ENCODE results near the gene C6orf89. TPM values are rescaled to one million over a fixed set of nuclear protein-coding genes. Genes with fewer than 3 reads are reported as not detected.

Gene C6orf89
- total RNA-seq, 1 donor from 2014 or later: 76.4 TPM

GRCh38 chr6:36964908-36965307 lies 79.2 kb downstream of the C6orf89 start:
- TF ChIP-seq CTCF (IDR thresholded peaks at IDR 0.05; ENCODE audit: borderline replicate concordance): no peak
- no peak for DNase-seq
- no peak overlapping the region for H3K4me3 ChIP-seq
- H3K27me3 ChIP-seq (ENCODE audit: low read depth): no peaks in the 10 kb centered on the region
- H3K4me1 ChIP-seq: peaks cover 70% of the 10 kb centered on the region
- H3K36me3 ChIP-seq: peaks cover 33% of the 10 kb centered on the region
- peak overlapping the region; percentile 41 for H3K27ac ChIP-seq (replicated peaks)
- intact Hi-C loops (cut with micrococcal nuclease): no loop called here
- H3K9me3 ChIP-seq (replicated peaks): no peaks in the 10 kb centered on the region

DNA sequence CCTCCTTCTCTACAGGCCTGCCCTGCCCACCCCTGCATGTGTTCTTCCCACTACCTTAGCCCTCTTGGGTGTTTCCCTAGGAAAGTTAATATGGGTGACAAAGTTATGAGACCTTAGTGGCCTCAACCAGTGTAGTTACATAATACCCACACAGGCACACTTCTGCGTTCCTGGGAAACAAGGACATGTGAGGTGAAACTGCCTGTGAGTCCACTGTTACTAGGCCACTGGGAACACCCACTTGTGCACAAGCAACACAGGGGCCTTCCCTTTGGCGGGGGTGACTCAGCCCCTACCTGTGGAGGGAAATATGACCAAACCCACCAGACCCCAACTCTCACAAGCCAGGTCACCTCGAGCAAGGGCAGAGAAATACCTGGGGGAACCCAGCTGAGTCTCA lies 81.5 kb downstream of the C6orf89 start:
- Histone ChIP-seq H3K4me3 (no peak overlapping the region), H3K36me3 (peaks cover 55% of the 10 kb centered on the region), H3K27ac (replicated peaks) (peak overlapping the region; percentile 85), H3K27me3 (ENCODE audit: low read depth) (no peaks in the 10 kb centered on the region), H3K4me1 (peaks cover 80% of the 10 kb centered on the region), H3K9me3 (replicated peaks) (no peaks in the 10 kb centered on the region)
- TF ChIP-seq CTCF (IDR thresholded peaks at IDR 0.05; ENCODE audit: borderline replicate concordance): no peak
- no peak for DNase-seq
- intact Hi-C loops (cut with micrococcal nuclease): no loop called here

DNA sequence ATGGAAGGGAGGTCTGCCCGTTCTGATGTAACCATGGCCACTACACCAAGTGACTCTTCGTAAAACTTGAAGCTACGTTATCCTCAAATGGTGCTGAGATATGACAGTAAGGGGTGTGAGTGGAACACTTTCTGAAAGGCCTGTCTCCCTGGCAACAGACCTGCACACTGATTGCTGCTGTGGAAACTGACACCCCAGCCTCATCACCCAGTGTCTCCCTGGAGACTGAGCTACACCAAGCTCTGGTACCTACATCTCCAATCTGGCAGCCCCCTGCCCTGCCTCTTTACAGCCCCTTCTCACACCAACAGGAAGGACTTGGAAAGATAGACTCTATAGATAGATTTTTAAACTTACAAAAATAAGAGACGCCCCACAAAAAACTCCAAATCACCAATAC lies 82.0 kb downstream of the C6orf89 start:
- Histone ChIP-seq H3K4me1 (peaks cover 85% of the 10 kb centered on the region), H3K27me3 (ENCODE audit: low read depth) (no peaks in the 10 kb centered on the region), H3K27ac (replicated peaks) (peak overlapping the region; percentile 85), H3K9me3 (replicated peaks) (no peaks in the 10 kb centered on the region), H3K4me3 (no peak overlapping the region), H3K36me3 (peaks cover 60% of the 10 kb centered on the region)
- no peak for DNase-seq
- intact Hi-C loops (cut with micrococcal nuclease): no loop called here
- no peak for TF ChIP-seq CTCF (IDR thresholded peaks at IDR 0.05; ENCODE audit: borderline replicate concordance)

DNA sequence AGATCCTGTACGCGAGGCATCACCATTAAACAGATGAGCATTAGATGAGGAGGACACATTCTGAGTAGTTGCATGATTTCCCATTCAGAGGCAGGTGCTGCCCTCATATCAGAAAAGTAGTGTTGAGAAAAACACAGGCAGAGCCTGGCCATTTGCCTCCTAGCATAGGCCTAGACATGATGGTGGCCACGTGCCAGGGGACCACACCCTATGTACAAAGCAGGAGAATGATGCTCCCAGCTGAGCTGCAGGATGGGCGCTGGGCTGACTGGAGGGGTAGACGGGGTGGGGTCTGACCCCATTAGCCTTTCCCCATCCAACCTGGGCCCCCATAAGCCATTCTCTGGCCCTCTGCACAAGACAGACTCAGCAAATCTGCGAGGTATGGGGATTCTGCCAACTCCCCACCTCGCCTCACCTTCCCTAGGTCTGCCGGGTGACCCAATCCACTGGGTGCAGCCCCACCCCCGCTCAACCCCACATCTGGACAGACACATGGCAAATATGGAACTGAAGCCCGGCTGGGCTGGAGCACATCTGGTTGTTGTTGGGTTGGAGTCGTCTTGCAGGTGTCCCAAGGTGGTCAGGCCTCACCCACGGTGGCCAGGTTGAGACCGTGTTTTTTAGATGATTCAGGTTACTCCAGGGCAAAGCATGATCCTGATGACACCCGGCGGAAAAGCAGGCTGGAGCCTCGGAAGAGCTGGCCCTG lies 82.7 kb downstream of the C6orf89 start:
- H3K9me3 ChIP-seq (replicated peaks): no peaks in the 10 kb centered on the region
- TF ChIP-seq CTCF (IDR thresholded peaks at IDR 0.05; ENCODE audit: borderline replicate concordance): no peak
- peaks cover 87% of the 10 kb centered on the region for H3K4me1 ChIP-seq
- H3K27ac ChIP-seq (replicated peaks): peak overlapping the region; percentile 85
- peaks cover 67% of the 10 kb centered on the region for H3K36me3 ChIP-seq
- DNase-seq: peak; percentile 62
- intact Hi-C loops (cut with micrococcal nuclease): no loop called here
- H3K4me3 ChIP-seq: no peak overlapping the region
- no peaks in the 10 kb centered on the region for H3K27me3 ChIP-seq (ENCODE audit: low read depth)

GRCh38 chr6:36969240-36969691 lies 83.5 kb downstream of the C6orf89 start:
- Histone ChIP-seq H3K4me3 (no peak overlapping the region), H3K4me1 (peaks cover 87% of the 10 kb centered on the region), H3K27me3 (ENCODE audit: low read depth) (no peaks in the 10 kb centered on the region), H3K36me3 (peaks cover 75% of the 10 kb centered on the region), H3K27ac (replicated peaks) (peak overlapping the region; percentile 85), H3K9me3 (replicated peaks) (no peaks in the 10 kb centered on the region)
- intact Hi-C loops (cut with micrococcal nuclease): no loop called here
- DNase-seq: no peak
- no peak for TF ChIP-seq CTCF (IDR thresholded peaks at IDR 0.05; ENCODE audit: borderline replicate concordance)
